Measurements from ENCODE around the gene TIRAP. TPM values are rescaled to one million over a fixed set of nuclear protein-coding genes. Genes with fewer than 3 reads are reported as not detected.
A peak's percentile ranks its signal among the peaks of the same experiment; 100 is the strongest.

TIRAP gene
- total RNA-seq, 1 donor from 2014 or later = 14.5 TPM

GRCh38 chr11:126322996-126323395 is 40.1 kb downstream of the TIRAP start:
- DNase-seq (ENCODE audit: low spot score) = no peak

DNA sequence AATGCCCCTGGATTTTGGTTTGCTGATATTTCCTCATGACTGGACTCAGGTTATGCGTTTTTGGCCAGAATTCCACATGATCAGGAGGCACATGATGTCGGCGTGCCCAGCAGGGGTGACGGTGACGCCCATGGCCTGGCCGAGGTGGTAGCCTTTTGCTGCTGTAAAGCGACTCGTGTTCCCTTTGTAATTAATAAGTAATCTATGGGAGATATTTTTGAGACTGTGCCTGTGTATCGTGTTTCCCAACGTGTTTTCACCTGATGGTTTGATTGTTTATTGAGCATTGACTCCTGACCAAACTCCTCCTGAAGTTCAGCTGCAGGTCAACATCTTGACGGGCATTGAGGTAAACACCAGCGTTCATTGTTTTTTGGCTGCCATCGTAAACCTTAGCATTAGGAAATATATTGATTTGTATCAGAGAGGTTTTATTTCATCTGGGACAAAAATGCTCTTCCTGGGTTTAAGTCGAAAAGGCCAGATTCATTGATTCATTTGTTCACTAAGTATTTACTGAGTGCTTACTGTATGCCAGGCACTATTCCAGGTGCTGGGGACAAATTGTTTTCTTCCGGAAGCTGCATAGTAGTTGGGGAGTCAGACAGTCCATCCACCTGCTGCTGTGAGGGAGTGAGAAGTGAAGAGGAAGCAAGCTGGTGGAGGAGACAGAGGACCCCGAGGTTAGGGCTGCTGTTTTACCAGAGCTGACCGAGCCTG is 44.5 kb downstream of the TIRAP start:
- no peak for DNase-seq (ENCODE audit: low spot score)

GRCh38 chr11:126328001-126328390 is 45.1 kb downstream of the TIRAP start:
- DNase-seq (ENCODE audit: low spot score) = no peak

- DNase-seq (ENCODE audit: low spot score) = no peak
Measured at GRCh38 chr11:126328444-126328843, 45.6 kb downstream of the TIRAP start.

DNA sequence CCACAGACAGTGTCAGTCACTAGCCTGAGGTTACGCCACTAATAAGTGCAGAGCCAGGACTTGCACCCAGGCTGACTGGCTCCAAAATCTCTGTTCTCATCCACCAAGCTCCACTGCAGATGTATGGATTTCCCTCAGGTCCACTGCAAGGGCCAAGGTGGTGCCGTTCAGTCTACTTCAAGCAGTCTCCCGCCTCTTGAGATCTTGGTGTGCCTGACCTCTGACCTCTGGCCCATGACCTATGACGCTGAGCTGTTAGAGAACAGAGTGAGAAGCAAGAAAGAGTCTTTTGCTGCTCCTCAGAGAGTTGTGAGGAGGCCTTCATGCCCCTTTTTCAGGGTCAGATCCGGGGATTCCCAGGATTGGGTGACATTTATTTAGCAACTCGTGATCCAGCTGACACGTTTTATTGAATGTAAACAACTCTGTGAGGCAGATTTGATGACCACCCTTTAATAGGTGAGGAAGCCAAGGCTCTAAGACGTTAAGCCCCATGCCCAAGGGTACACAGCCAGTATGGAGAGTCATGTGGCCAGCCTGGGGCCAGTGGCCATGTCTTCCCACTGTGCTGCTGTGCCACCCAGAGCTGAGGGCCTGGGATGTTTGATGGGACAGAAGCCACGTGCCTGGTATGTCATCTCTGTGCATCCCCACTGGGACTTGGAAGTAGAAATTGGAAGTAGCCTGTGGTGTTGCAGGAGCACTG is 46.2 kb downstream of the TIRAP start:
- DNase-seq (ENCODE audit: low spot score) = no peak

DNA sequence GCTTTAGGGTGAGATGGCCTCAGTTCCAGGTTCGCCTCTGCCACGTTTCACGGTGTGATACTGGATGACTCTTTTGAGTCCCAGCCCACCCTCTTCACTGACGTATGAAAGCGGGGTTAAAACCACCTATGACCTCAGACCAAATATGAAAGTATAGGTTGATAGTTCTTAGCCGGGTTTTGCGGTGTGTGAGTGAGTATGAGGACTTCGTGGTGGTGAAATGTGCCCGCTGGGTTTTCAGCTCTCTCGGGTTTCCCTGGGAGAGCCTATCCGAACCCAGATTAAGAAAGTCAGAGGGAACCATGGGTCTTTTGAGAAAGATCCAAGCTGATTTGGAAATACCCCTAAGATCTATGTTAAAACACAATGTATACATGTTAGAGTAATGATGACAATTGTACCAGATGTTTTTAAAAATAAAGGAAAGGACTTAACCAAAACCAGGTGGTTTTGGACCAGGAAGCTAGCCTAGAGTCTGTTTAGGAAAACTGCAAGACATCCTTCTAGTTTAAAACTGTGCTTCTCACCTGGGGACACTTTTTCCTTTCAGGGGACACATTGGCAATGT is 46.8 kb downstream of the TIRAP start:
- DNase-seq (ENCODE audit: low spot score) = no peak

DNA sequence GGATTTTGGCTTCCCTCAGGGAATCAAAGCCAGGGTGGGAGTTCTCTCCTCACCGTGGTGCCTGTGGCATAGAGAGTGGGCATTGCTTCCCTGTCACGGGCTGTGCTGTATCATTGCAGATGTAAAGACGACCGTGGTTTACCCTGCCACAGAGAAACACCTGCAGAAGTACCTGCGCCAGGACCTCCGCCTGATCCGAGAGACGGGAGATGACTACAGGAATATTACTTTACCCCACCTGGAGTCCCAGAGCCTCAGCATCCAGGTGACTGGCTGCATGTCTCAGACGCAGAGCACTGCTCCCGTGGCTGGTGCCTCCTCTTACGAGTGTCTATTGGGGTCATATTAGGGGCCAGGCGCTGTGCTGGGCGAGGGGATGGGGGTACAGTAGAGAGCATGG is 48.4 kb downstream of the TIRAP start:
- DNase-seq (ENCODE audit: low spot score) = no peak

DNA sequence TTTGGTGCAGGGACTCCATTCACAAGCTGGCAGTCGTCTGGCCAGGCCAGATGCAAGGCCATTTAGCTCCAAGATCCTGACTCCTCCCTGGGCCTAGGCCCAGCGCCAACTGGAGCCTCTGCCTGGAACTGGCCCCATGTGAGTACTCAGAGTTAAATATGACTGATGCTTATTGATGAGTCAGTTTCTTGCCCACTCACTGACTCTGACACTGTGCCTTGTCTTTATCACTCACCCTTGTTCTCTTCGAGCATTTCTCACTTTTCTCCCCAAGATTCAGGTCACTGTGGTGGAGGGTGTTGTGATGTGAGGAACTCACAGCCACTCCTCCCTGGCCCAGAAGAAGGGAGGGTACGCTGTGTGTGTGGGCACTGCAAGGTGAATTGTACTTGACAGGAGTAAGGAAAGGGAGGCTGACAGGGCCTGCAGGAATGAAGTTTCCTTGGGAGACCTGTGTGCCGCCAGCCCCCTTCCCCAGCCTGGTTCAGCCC is 49.4 kb downstream of the TIRAP start:
- DNase-seq (ENCODE audit: low spot score) = no peak

DNA sequence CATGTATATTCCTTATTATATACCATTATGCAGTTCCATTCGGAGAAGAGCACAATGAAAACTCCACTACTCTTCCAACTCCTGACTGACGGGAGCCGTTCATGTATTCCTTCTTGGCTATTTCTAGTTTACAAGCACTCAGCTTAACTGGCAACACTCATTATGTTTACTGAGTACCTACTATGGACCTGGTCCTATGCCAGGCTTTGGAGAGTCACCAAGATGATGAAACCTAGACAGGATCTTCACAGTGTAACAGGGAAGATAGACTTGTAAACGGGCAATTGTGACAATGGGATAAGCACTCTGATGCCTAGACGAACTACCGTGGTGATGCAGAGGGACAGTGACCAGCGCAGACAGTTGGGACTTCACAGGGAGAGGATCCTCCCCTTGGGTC is 50.2 kb downstream of the TIRAP start:
- DNase-seq (ENCODE audit: low spot score) = no peak

DNA sequence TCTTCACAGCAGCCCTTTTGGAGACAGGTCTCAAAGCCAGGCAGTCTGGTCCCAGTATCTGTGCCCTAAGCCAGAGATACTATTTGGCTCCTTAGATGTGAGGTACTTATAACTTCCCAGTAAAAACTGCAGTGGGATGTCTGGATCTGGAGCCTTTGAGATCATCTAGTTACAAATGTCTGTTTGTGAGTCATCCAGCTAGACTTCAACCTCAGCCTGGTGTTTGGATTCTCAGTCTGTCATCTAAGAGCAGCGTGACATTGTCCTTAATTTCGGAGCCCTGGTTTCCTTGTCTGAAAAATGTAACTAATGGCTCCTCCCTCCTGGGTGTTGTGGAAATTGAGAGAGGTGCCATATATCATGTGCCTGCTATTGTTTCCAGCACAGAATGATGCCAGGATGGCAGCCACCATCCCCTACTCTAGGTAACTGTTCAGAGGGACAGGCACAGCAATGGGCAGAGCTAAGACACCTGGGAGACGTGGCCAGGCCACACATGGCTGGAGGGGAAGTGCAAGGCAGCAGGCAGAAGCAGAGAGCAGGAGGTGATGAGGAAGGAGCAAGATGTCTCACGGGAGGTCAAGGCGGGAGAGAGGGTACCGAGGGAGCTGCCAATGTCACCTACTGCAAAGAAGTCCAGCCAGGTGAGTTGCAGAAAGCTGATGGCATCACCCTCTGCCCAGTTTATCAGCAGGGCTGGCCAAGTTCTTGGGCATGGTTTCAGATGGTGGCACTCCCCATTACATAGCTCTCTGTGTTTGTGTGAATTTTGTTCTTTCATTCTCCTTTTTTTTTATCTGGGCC is 52.0 kb downstream of the TIRAP start:
- no peak for DNase-seq (ENCODE audit: low spot score)

- no peak for DNase-seq (ENCODE audit: low spot score)
Measured at GRCh38 chr11:126335463-126335760, 52.5 kb downstream of the TIRAP start.

- no peak for DNase-seq (ENCODE audit: low spot score)
Measured at GRCh38 chr11:126336138-126336541, 53.2 kb downstream of the TIRAP start.

GRCh38 chr11:126336671-126337101 is 53.8 kb downstream of the TIRAP start:
- DNase-seq (ENCODE audit: low spot score) = no peak

GRCh38 chr11:126337126-126337473 is 54.2 kb downstream of the TIRAP start:
- DNase-seq (ENCODE audit: low spot score) = no peak

DNA sequence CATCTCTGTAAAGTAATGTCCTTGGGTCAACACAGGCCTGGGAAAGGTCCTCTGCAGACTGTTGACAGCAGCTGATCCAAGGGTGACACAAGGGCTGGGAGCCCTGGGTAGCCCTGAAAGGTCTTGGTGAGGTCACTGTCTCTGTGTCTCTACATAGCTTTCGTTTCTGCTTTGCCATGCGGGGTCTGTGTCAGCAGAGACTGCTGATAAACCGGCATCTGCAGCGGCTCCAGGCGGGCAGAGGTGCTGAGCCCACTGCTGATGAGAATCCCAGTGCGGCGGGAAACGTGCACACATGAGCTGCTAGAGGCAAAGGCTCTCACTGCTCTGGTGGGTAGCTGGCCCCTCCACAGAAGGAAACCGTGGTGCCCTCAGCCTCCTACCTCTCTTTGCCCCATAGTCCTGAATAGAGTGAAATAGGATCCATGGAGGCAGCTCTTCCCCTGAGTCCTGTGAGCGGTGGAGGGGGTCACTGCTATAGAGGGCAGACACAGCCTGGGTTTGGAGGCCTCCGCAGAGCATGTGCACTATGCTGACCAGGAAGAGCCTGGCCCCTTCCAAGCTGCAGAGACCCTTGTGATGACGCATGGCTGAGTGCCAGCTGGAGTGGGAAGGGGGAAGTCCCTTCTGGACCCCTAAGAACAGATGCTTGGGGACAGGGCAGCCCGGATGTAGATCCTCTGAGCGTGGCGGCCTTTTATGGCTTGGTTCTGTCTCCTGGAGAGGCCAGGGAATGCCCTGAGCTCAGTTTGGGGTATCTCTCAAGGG is 54.8 kb downstream of the TIRAP start:
- DNase-seq (ENCODE audit: low spot score) = no peak

DNA sequence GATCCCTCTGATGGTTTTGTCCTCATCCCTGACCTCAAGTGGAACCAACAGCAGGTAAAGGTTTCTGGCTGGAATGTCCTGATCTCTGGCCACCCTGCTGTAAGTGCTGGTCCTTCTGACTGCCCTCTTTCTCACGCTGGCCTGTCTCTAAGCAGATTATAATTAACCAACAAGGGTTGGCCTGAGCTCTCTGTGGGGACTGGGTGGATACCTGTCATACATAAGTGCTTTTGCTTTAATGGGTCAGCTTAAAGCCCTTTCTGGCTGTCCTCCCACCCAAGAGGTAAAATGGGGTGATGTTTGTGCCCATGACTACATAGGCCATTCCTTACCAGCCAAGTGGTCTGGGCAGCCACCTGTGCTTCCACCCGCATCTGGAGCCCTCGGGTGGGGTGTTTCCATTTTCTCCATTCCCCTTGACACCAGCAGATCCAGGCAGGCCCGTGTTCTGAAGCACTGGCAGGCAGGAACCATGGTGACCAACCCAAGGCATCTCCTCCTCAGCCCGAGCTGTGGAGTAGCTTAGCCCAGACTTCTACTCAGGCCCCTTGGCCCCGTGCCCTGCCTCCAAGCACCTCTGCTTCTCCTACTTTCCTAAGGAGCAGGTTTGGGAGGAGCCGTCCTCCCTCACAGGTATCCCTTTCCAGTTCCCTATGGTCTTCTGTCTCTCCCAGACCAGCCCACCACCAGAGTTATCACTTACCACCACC is 55.6 kb downstream of the TIRAP start:
- no peak for DNase-seq (ENCODE audit: low spot score)

GRCh38 chr11:126339073-126339862 is 56.4 kb downstream of the TIRAP start:
- no peak for DNase-seq (ENCODE audit: low spot score)

- peak; percentile 72 for DNase-seq (ENCODE audit: low spot score)
Measured at GRCh38 chr11:126339863-126340434, 57.1 kb downstream of the TIRAP start.

- no peak for DNase-seq (ENCODE audit: low spot score)
Measured at GRCh38 chr11:126340960-126341606, 58.2 kb downstream of the TIRAP start.
